ENCODE results near the gene PGM5. TPM values are rescaled to one million over a fixed set of nuclear protein-coding genes. Genes with fewer than 3 reads are reported as not detected.

The PGM5 gene
- total RNA-seq, 1 donor from 2014 or later: 0.79 TPM

GRCh38 chr9:68507806-68508145 is 151.4 kb downstream of the PGM5 start:
- Histone ChIP-seq H3K4me3 (ENCODE audit: low read depth, low read length) (no peak overlapping the region), H3K36me3 (ENCODE audit: control insufficient read depth, insufficient read depth, low read length) (no peaks in the 10 kb centered on the region), H3K27me3 (ENCODE audit: control insufficient read depth, insufficient read depth, low read length) (no peaks in the 10 kb centered on the region)
- no peak for DNase-seq (ENCODE audit: low read depth)
- TF ChIP-seq CTCF (IDR thresholded peaks at IDR 0.05; ENCODE audit: insufficient read depth, low read length, poor library complexity, severe bottlenecking): no peak

- Histone ChIP-seq H3K4me3 (ENCODE audit: low read depth, low read length) (no peak overlapping the region), H3K27me3 (ENCODE audit: control insufficient read depth, insufficient read depth, low read length) (no peaks in the 10 kb centered on the region), H3K36me3 (ENCODE audit: control insufficient read depth, insufficient read depth, low read length) (no peaks in the 10 kb centered on the region)
- no peak for DNase-seq (ENCODE audit: low read depth)
- TF ChIP-seq CTCF (IDR thresholded peaks at IDR 0.05; ENCODE audit: insufficient read depth, low read length, poor library complexity, severe bottlenecking): no peak
Observed at GRCh38 chr9:68508547-68508946, 152.1 kb downstream of the PGM5 start.

- TF ChIP-seq CTCF (IDR thresholded peaks at IDR 0.05; ENCODE audit: insufficient read depth, low read length, poor library complexity, severe bottlenecking): no peak
- H3K4me3 ChIP-seq (ENCODE audit: low read depth, low read length): no peak overlapping the region
- no peaks in the 10 kb centered on the region for H3K36me3 ChIP-seq (ENCODE audit: control insufficient read depth, insufficient read depth, low read length)
- H3K27me3 ChIP-seq (ENCODE audit: control insufficient read depth, insufficient read depth, low read length): no peaks in the 10 kb centered on the region
- DNase-seq (ENCODE audit: low read depth): no peak
Observed at GRCh38 chr9:68509689-68510088, 153.3 kb downstream of the PGM5 start.

GRCh38 chr9:68513385-68513784 is 157.0 kb downstream of the PGM5 start:
- Histone ChIP-seq H3K36me3 (ENCODE audit: control insufficient read depth, insufficient read depth, low read length) (no peaks in the 10 kb centered on the region), H3K4me3 (ENCODE audit: low read depth, low read length) (no peak overlapping the region)

GRCh38 chr9:68513981-68514380 is 157.6 kb downstream of the PGM5 start:
- Histone ChIP-seq H3K4me3 (ENCODE audit: low read depth, low read length) (no peak overlapping the region), H3K27me3 (ENCODE audit: control insufficient read depth, insufficient read depth, low read length) (no peaks in the 10 kb centered on the region), H3K36me3 (ENCODE audit: control insufficient read depth, insufficient read depth, low read length) (no peaks in the 10 kb centered on the region)
- no peak for TF ChIP-seq CTCF (IDR thresholded peaks at IDR 0.05; ENCODE audit: insufficient read depth, low read length, poor library complexity, severe bottlenecking)
- DNase-seq (ENCODE audit: low read depth): no peak

More at GRCh38 chr9:68513385-68513784, 157.0 kb downstream of the PGM5 start:
- no peaks in the 10 kb centered on the region for H3K27me3 ChIP-seq (ENCODE audit: control insufficient read depth, insufficient read depth, low read length)
- no peak for TF ChIP-seq CTCF (IDR thresholded peaks at IDR 0.05; ENCODE audit: insufficient read depth, low read length, poor library complexity, severe bottlenecking)
- DNase-seq (ENCODE audit: low read depth): no peak

- no peak for TF ChIP-seq CTCF (IDR thresholded peaks at IDR 0.05; ENCODE audit: insufficient read depth, low read length, poor library complexity, severe bottlenecking)
- no peaks in the 10 kb centered on the region for H3K27me3 ChIP-seq (ENCODE audit: control insufficient read depth, insufficient read depth, low read length)
- no peak for DNase-seq (ENCODE audit: low read depth)
- no peaks in the 10 kb centered on the region for H3K36me3 ChIP-seq (ENCODE audit: control insufficient read depth, insufficient read depth, low read length)
- no peak overlapping the region for H3K4me3 ChIP-seq (ENCODE audit: low read depth, low read length)
Observed at GRCh38 chr9:68515326-68516017, 159.1 kb downstream of the PGM5 start.

Measured in kidney epithelial cell (primary cell).